ENCODE data around the gene PCAT7.
"Not testable (repeated sequence)": the region's sequence is repeated elsewhere in the genome, so short reads cannot be mapped to it uniquely, and the experiment has no call there.

PCAT7 gene

GRCh38 chr9:94564279-94564678 is 9.4 kb downstream of the PCAT7 start:
- not testable (repeated sequence) for DNase-seq

GRCh38 chr9:94566550-94566949 is 11.7 kb downstream of the PCAT7 start:
- no peak for DNase-seq

GRCh38 chr9:94567271-94567670 is 12.4 kb downstream of the PCAT7 start:
- no peak for DNase-seq

- no peak for DNase-seq
These were observed 13.5 kb downstream of the PCAT7 start for GRCh38 chr9:94568250-94568889.

GRCh38 chr9:94568972-94569712 is 14.3 kb downstream of the PCAT7 start:
- no peak for DNase-seq

- no peak for DNase-seq
These were observed 21.2 kb downstream of the PCAT7 start for GRCh38 chr9:94576131-94576530.

GRCh38 chr9:94577036-94577435 is 22.2 kb downstream of the PCAT7 start:
- DNase-seq: no peak

- DNase-seq: no peak
These were observed 22.7 kb downstream of the PCAT7 start for GRCh38 chr9:94577571-94577970.

GRCh38 chr9:94581728-94582127 is 26.8 kb downstream of the PCAT7 start:
- no peak for DNase-seq

- no peak for DNase-seq
These were observed 29.7 kb downstream of the PCAT7 start for GRCh38 chr9:94584555-94584954.

GRCh38 chr9:94586316-94586715 is 31.4 kb downstream of the PCAT7 start:
- DNase-seq: no peak

- no peak for DNase-seq
These were observed 31.9 kb downstream of the PCAT7 start for GRCh38 chr9:94586814-94587213.

GRCh38 chr9:94588681-94589080 is 33.8 kb downstream of the PCAT7 start:
- no peak for DNase-seq

- DNase-seq: not testable (repeated sequence)
These were observed 36.2 kb downstream of the PCAT7 start for GRCh38 chr9:94591046-94591545.

GRCh38 chr9:94591876-94592275 is 37.0 kb downstream of the PCAT7 start:
- no peak for DNase-seq

GRCh38 chr9:94592683-94593082 is 37.8 kb downstream of the PCAT7 start:
- DNase-seq: not testable (repeated sequence)

GRCh38 chr9:94593459-94594345 is 38.8 kb downstream of the PCAT7 start, which contains the start of gene FBP2:
TSS of gene FBP2 (minus strand) at chr9:94593824. CDS start at chr9:94593726, 98 bp downstream.
- no peak for DNase-seq

- no peak for DNase-seq
These were observed 44.2 kb downstream of the PCAT7 start for GRCh38 chr9:94599102-94599501.

GRCh38 chr9:94600258-94600657 is 45.4 kb downstream of the PCAT7 start:
- no peak for DNase-seq

- DNase-seq: no peak
These were observed 45.8 kb downstream of the PCAT7 start for GRCh38 chr9:94600715-94601114.

- no peak for DNase-seq
These were observed 47.8 kb downstream of the PCAT7 start for GRCh38 chr9:94602666-94603065.

- DNase-seq: peak; percentile 76
These were observed 48.6 kb downstream of the PCAT7 start for GRCh38 chr9:94603259-94604160.
